Measurements from ENCODE around the gene TMEM117. TPM values are rescaled to one million over a fixed set of nuclear protein-coding genes. Genes with fewer than 3 reads are reported as not detected.
"Not testable (repeated sequence)": the region's sequence is repeated elsewhere in the genome, so short reads cannot be mapped to it uniquely, and the experiment has no call there.

TMEM117 gene
- total RNA-seq, 1 donor from 2014 or later: not detected

DNA sequence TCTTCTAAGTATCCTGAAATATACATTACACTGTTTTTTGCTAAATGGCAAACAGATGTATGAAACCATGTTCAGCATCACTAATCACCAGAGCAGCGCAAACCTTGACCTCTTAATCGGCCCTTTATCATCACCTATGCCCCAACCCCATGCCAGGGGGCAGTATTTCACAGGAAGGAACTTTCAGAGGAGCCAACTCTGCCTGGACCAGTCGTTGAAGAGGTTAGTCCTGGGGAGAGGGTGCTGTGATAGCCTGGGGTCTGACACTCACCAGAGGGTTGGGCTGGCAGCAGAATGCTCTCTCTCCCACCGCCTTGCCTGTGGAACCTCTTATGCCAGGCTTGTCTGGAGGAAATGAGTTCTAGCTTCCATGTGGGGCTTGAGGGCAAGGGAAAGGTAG is 411.7 kb downstream of the TMEM117 start:
- TF ChIP-seq CTCF (IDR thresholded peaks at IDR 0.05; ENCODE audit: partially characterized antibody, unreplicated experiment): peak; percentile 36
- no peaks in the 10 kb centered on the region for H3K36me3 Mint-ChIP-seq (ENCODE audit: unreplicated experiment)
- no peaks in the 10 kb centered on the region for H3K9me3 Mint-ChIP-seq (ENCODE audit: unreplicated experiment)
- peaks cover 6% of the 10 kb centered on the region for H3K4me1 Mint-ChIP-seq (ENCODE audit: low read depth, unreplicated experiment)
- H3K27ac Mint-ChIP-seq (ENCODE audit: unreplicated experiment): no peak overlapping the region
- DNase-seq: peak; percentile 24
- no peaks in the 10 kb centered on the region for H3K27me3 Mint-ChIP-seq (ENCODE audit: unreplicated experiment)
- no peak overlapping the region for H3K4me3 Mint-ChIP-seq (ENCODE audit: unreplicated experiment)

- no peaks in the 10 kb centered on the region for H3K27me3 Mint-ChIP-seq (ENCODE audit: unreplicated experiment)
- no peak overlapping the region for H3K4me3 Mint-ChIP-seq (ENCODE audit: unreplicated experiment)
- no peak for DNase-seq
- no peaks in the 10 kb centered on the region for H3K36me3 Mint-ChIP-seq (ENCODE audit: unreplicated experiment)
- no peak for TF ChIP-seq CTCF (IDR thresholded peaks at IDR 0.05; ENCODE audit: partially characterized antibody, unreplicated experiment)
- H3K9me3 Mint-ChIP-seq (ENCODE audit: unreplicated experiment): no peaks in the 10 kb centered on the region
- H3K27ac Mint-ChIP-seq (ENCODE audit: unreplicated experiment): no peak overlapping the region
- peaks cover 6% of the 10 kb centered on the region for H3K4me1 Mint-ChIP-seq (ENCODE audit: low read depth, unreplicated experiment)
Observed at GRCh38 chr12:44248436-44248835, 412.6 kb downstream of the TMEM117 start.

DNA sequence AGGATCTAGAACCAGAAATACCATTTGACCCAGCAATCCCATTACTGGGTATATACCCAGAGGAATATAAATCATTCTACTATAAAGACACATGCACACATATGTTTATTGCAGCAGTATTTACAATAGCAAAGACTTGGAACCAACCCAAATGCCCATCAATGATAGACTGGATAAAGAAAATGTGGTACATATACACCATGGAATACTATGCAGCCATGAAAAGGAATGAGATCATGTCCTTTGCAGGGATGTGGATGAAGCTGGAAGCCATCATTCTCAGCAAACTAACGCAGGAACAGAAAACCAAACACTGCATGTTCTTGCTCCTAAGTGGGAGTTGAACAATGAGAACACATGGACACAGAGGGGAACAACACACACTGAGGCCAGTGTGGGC is 414.6 kb downstream of the TMEM117 start:
- not testable (repeated sequence) for DNase-seq

DNA sequence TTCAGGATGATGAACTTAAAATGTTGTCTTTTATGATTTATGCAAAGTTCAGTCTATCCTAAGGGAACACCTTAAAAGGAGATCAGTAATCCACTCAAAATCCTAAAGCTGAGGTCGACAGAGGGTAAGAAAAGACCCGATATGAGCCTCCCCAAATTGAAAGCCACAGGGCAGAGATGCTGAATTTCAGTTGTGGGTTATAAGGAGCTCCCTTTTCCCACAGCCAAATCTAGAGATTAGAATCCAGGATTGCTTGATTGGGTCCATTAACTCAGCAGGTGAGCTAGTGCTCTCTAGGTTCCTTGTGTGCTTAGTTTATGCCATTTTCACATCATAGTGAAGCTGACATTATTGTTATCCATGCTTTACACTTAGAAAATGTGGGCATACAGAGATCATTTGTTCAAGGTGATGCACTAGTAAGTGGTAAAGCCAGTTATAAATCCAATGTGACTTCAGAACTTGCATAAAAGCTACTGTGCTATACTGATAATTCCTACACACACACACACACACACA is 417.5 kb downstream of the TMEM117 start:
- DNase-seq: no peak
- TF ChIP-seq CTCF (IDR thresholded peaks at IDR 0.05; ENCODE audit: partially characterized antibody, unreplicated experiment): no peak
- H3K4me3 Mint-ChIP-seq (ENCODE audit: unreplicated experiment): no peak overlapping the region
- no peaks in the 10 kb centered on the region for H3K36me3 Mint-ChIP-seq (ENCODE audit: unreplicated experiment)
- H3K27ac Mint-ChIP-seq (ENCODE audit: unreplicated experiment): no peak overlapping the region
- H3K9me3 Mint-ChIP-seq (ENCODE audit: unreplicated experiment): no peaks in the 10 kb centered on the region
- no peaks in the 10 kb centered on the region for H3K4me1 Mint-ChIP-seq (ENCODE audit: low read depth, unreplicated experiment)
- no peaks in the 10 kb centered on the region for H3K27me3 Mint-ChIP-seq (ENCODE audit: unreplicated experiment)

More for the DNA sequence above, 414.6 kb downstream of the TMEM117 start:
- not testable (repeated sequence) for H3K9me3 Mint-ChIP-seq (ENCODE audit: unreplicated experiment); H3K4me3 Mint-ChIP-seq (ENCODE audit: unreplicated experiment); H3K27me3 Mint-ChIP-seq (ENCODE audit: unreplicated experiment); H3K27ac Mint-ChIP-seq (ENCODE audit: unreplicated experiment); H3K4me1 Mint-ChIP-seq (ENCODE audit: low read depth, unreplicated experiment); H3K36me3 Mint-ChIP-seq (ENCODE audit: unreplicated experiment)

- Mint-ChIP-seq H3K4me3 (ENCODE audit: unreplicated experiment) (no peak overlapping the region), H3K27ac (ENCODE audit: unreplicated experiment) (no peak overlapping the region), H3K27me3 (ENCODE audit: unreplicated experiment) (no peaks in the 10 kb centered on the region), H3K9me3 (ENCODE audit: unreplicated experiment) (no peaks in the 10 kb centered on the region), H3K36me3 (ENCODE audit: unreplicated experiment) (no peaks in the 10 kb centered on the region), H3K4me1 (ENCODE audit: low read depth, unreplicated experiment) (no peaks in the 10 kb centered on the region)
- TF ChIP-seq CTCF (IDR thresholded peaks at IDR 0.05; ENCODE audit: partially characterized antibody, unreplicated experiment): no peak
- no peak for DNase-seq
Observed at GRCh38 chr12:44258246-44258645, 422.4 kb downstream of the TMEM117 start.

All from glutamatergic neuron (in vitro differentiated cells).